SK-N-MC (cell line): ENCODE measurements around the gene GLCE.

Experiments used
- EZH2 ChIP-seq: fragments of 200-600 bp; sonication (generic); IDR thresholded peaks from one replicate; pipeline ENCODE4 v1.6.1; 2017; ENCODE audit warnings: antibody characterized with exemption
- POLR2AphosphoS5 ChIP-seq: IDR thresholded peaks from 2 replicates; pipeline ENCODE4 v1.6.1; 2012; ENCODE audit warnings: mild to moderate bottlenecking, low read depth, low read length, borderline replicate concordance

DNA sequence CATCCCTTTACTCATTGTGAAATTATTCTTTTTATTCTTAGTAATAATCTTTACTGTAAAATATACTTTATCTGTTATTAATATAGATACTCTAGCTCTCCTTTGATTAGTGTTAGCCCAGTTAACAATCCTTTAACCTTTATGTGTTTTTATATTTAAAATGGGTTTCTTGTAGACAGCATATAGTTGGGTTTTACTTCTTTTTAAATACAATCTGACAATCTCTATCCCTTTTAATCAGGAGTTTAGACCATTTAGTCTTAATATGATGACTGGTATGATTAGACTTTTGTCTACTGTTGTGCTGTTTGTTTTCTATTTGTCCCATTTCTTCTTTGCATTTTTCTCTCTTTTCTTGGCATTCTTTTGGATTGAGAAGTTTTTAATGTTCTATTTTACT is 30.1 kb downstream of the GLCE start:
- TF ChIP-seq EZH2 (no peak), POLR2AphosphoS5 (no peak)
